ENCODE results near the gene IP6K2. TPM values are rescaled to one million over a fixed set of nuclear protein-coding genes. Genes with fewer than 3 reads are reported as not detected.
"Not testable (repeated sequence)": the region's sequence is repeated elsewhere in the genome, so short reads cannot be mapped to it uniquely, and the experiment has no call there.

IP6K2 gene
- total RNA-seq (2022) (99.3 and 117 TPM in 2 replicates), Bru-seq, nascent RNA (percentile 94 among the genes with signal in this experiment), BruChase-seq, experiment 1, labeled RNA remaining after a 6-hour chase (percentile 82 among the genes with signal in this experiment), BruChase-seq, experiment 2, labeled RNA remaining after a 2-hour chase (percentile 92 among the genes with signal in this experiment)
- long read RNA-seq, transcript IP6K2-202 (3 exons, 1,185 nt): minor isoform, 10 of 217 reads
- long read RNA-seq, transcript IP6K2-221 (2 exons, 1,673 nt): minor isoform, 21 of 217 reads
- long read RNA-seq, transcript IP6K2-201 (6 exons, 1,775 nt): major isoform, 36 of 217 reads
- long read RNA-seq, transcript IP6K2-207 (4 exons, 1,260 nt): minor isoform, 17 of 217 reads
- long read RNA-seq, partial matches to known transcripts: 29 of 217 reads
- long read RNA-seq, other reads (novel, unspliced or antisense): 95 of 217 reads

DNA sequence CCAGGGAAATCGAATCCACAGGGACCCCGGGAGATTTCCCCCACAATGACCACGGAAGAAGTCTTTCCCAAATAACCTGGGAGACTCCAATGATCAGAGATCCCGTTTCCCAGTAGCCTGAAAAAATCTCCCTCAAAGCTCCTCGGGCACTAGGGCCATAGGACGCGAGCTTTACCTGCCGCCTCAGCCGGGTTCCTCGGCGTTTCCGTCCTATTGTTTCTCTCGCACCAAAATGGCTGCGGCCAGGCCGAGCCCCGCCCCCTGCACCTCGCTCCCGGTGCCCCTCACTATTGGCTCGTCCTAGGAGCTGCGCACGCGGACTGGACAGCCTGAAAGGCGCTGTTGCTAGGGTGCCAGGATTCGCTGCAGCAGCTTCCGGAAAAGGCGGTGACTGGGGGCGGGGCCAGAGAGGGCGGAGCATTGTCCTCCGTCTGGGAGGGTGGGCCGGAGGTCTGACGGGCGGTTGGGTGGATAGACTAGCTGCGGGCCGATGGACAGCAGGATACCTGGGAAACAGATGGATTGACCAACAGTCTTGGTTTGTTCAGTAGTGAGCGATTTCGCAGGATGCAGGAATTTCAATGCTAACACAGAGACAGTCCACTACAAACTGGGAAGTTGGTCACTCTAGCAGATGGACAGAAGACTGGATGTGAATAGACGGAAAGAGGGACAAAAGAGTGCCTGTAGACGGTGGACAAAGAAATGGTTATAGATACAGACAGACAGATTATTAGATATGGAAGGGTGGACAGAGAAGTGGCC lies at the start of gene IP6K2:
IP6K2 (minus strand) TSS at position 240 of the 765 bp plus-strand sequence. CDS start 21,930 bp downstream, outside the sequence.
- intact Hi-C loops (cut with micrococcal nuclease): loop anchor here (1.0 to 2.0 kb wide), 2 partner anchors 9 to 22 kb away; no protein-coding TSS in a partner anchor
- BruUV-seq (replicated peaks): no TSS peak
- peak within 1 kb of the TSS; percentile 93 for H3K4me3 Mint-ChIP-seq (ENCODE audit: unreplicated experiment)
- POLR2A ChIA-PET: interaction anchor here (0.6 to 4.8 kb wide), 34 partner anchors 9 to 965 kb away, joined by 3 to 114 read pairs (median 5); partner anchors contain the start of genes ARIH2, ATRIP, CCDC51 and CELSR3
- H3K4me1 Mint-ChIP-seq (ENCODE audit: insufficient read depth, unreplicated experiment): peaks cover 12% of the 10 kb centered on the region
- TF ChIP-seq CTCF (IDR thresholded peaks at IDR 0.05; ENCODE audit: unreplicated experiment): no peak
- DNase-seq (ENCODE audit: unreplicated experiment): peak; percentile 98
- peak within 1 kb of the TSS; percentile 98 for H3K27ac Mint-ChIP-seq (ENCODE audit: low read depth, unreplicated experiment)
- no peaks in the 10 kb centered on the region for H3K27me3 Mint-ChIP-seq (ENCODE audit: insufficient read depth, unreplicated experiment)
- CTCF ChIA-PET: interaction anchor here (0.7 to 2.8 kb wide), 3 partner anchors 19 to 31 kb away, joined by 3 to 16 read pairs (median 3); no protein-coding TSS in a partner anchor
- H3K9me3 Mint-ChIP-seq (ENCODE audit: unreplicated experiment): no peaks in the 10 kb centered on the region
- peaks cover 45% of the 10 kb centered on the region for H3K36me3 Mint-ChIP-seq (ENCODE audit: insufficient read depth, unreplicated experiment)

GRCh38 chr3:48765376-48765775 lies 48.4 kb upstream of the IP6K2 start:
- TF ChIP-seq CTCF (IDR thresholded peaks at IDR 0.05; ENCODE audit: unreplicated experiment): peak; percentile 38
- POLR2A ChIA-PET: interaction anchor here (0.5 to 0.6 kb wide), 3 partner anchors 32 to 123 kb away, joined by 3 to 5 read pairs (median 3); no protein-coding TSS in a partner anchor
- DNase-seq (ENCODE audit: unreplicated experiment): peak; percentile 36
- no peaks in the 10 kb centered on the region for H3K4me1 Mint-ChIP-seq (ENCODE audit: insufficient read depth, unreplicated experiment)
- intact Hi-C loops (cut with micrococcal nuclease): loop anchor here (5.0 kb wide), 1 partner anchor 78 kb away; the partner anchor contains the start of gene NCKIPSD
- BruUV-seq (replicated peaks): no TSS peak
- no peaks in the 10 kb centered on the region for H3K9me3 Mint-ChIP-seq (ENCODE audit: unreplicated experiment)
- H3K36me3 Mint-ChIP-seq (ENCODE audit: insufficient read depth, unreplicated experiment): peaks cover 52% of the 10 kb centered on the region
- no peak overlapping the region for H3K4me3 Mint-ChIP-seq (ENCODE audit: unreplicated experiment)
- CTCF ChIA-PET: interaction anchor here (0.5 to 1.6 kb wide), 10 partner anchors 11 to 323 kb away, joined by 3 to 7 read pairs (median 4); partner anchors contain the start of genes ARIH2 and SLC26A6
- no peak overlapping the region for H3K27ac Mint-ChIP-seq (ENCODE audit: low read depth, unreplicated experiment)
- no peaks in the 10 kb centered on the region for H3K27me3 Mint-ChIP-seq (ENCODE audit: insufficient read depth, unreplicated experiment)

DNA sequence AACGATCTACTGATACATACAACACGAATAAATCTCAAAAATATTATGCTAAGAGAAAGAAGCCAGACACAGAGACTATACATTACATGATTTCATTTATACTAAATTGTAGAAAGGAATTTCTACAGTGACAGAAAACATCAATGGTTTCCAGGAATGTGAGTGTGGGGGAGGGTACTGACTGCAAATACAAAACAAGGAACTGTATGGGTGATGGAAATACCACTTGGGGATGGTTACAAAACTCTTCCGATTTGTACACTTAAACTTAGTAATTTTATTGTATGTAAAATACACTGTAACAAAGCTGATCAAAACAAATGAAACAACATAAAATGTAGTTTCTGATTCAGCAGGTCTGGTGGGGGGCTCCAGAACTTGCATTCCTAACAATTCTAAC lies 45.8 kb upstream of the IP6K2 start:
- Mint-ChIP-seq H3K9me3 (ENCODE audit: unreplicated experiment) (no peaks in the 10 kb centered on the region), H3K4me1 (ENCODE audit: insufficient read depth, unreplicated experiment) (no peaks in the 10 kb centered on the region), H3K27ac (ENCODE audit: low read depth, unreplicated experiment) (no peak overlapping the region), H3K36me3 (ENCODE audit: insufficient read depth, unreplicated experiment) (peaks cover 39% of the 10 kb centered on the region), H3K4me3 (ENCODE audit: unreplicated experiment) (no peak overlapping the region), H3K27me3 (ENCODE audit: insufficient read depth, unreplicated experiment) (no peaks in the 10 kb centered on the region)
- ChIA-PET CTCF (interaction anchor here (0.7 kb wide), 2 partner anchors 167 to 1540 kb away, joined by 4 read pairs; no protein-coding TSS in a partner anchor), POLR2A (interaction anchor here (0.6 to 0.7 kb wide), 2 partner anchors 53 to 68 kb away, joined by 3 to 5 read pairs; no protein-coding TSS in a partner anchor)
- TF ChIP-seq CTCF (IDR thresholded peaks at IDR 0.05; ENCODE audit: unreplicated experiment): no peak
- no TSS peak for BruUV-seq (replicated peaks)
- no peak for DNase-seq (ENCODE audit: unreplicated experiment)
- intact Hi-C loops (cut with micrococcal nuclease): no loop called here

DNA sequence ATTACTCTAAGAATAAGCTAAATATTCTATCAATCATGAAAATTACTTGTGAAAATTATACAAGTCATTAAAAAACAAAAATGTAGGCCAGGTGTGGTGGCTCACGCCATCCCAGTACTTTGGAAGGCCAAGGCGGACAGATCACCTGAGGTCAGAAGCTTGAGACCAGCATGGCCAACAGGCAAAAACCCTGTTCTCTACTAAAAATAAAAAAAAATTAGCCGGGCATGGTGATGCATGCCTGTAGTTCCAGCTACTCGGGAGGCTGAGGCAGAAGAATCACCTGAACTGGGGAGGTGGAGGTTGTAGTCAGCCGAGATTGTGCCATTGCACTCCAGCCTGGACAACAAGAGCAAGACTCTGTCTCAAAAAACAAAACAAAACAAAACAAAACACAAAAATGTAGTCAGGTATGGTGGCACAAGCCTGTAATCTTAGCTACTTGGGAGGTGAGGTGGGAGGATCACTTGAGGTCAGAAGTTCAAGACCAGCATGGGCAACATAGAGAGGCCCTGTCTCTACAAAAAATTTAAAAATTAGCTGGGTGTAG lies 43.0 kb upstream of the IP6K2 start:
- H3K9me3 Mint-ChIP-seq (ENCODE audit: unreplicated experiment); POLR2A ChIA-PET; BruUV-seq (replicated peaks); intact Hi-C loops (cut with micrococcal nuclease); H3K4me1 Mint-ChIP-seq (ENCODE audit: insufficient read depth, unreplicated experiment); DNase-seq (ENCODE audit: unreplicated experiment); H3K4me3 Mint-ChIP-seq (ENCODE audit: unreplicated experiment); H3K27me3 Mint-ChIP-seq (ENCODE audit: insufficient read depth, unreplicated experiment); H3K27ac Mint-ChIP-seq (ENCODE audit: low read depth, unreplicated experiment): not testable (repeated sequence)
- CTCF ChIA-PET: interaction anchor here (0.6 to 2.2 kb wide), 4 partner anchors 8 to 192 kb away, joined by 3 to 19 read pairs (median 3); no protein-coding TSS in a partner anchor
- H3K36me3 Mint-ChIP-seq (ENCODE audit: insufficient read depth, unreplicated experiment): peaks cover 40% of the 10 kb centered on the region

GRCh38 chr3:48759531-48759930 lies 42.5 kb upstream of the IP6K2 start:
- H3K27me3 Mint-ChIP-seq (ENCODE audit: insufficient read depth, unreplicated experiment); intact Hi-C loops (cut with micrococcal nuclease); H3K4me3 Mint-ChIP-seq (ENCODE audit: unreplicated experiment); DNase-seq (ENCODE audit: unreplicated experiment); POLR2A ChIA-PET; H3K9me3 Mint-ChIP-seq (ENCODE audit: unreplicated experiment); BruUV-seq (replicated peaks); H3K4me1 Mint-ChIP-seq (ENCODE audit: insufficient read depth, unreplicated experiment); H3K27ac Mint-ChIP-seq (ENCODE audit: low read depth, unreplicated experiment): not testable (repeated sequence)
- H3K36me3 Mint-ChIP-seq (ENCODE audit: insufficient read depth, unreplicated experiment): peaks cover 41% of the 10 kb centered on the region
- CTCF ChIA-PET: interaction anchor here (0.6 to 2.2 kb wide), 3 partner anchors 9 to 193 kb away, joined by 3 to 19 read pairs (median 3); no protein-coding TSS in a partner anchor
